GM19035 (cell line): ENCODE measurements around the gene ZNF550.
"Not testable (repeated sequence)": the region's sequence is repeated elsewhere in the genome, so short reads cannot be mapped to it uniquely, and the experiment has no call there.

Experiments
- ATAC-seq: cut with Tn5 transposase; IDR thresholded peaks from one replicate; pipeline ENCODE4 v1.9.1; 2021; ENCODE audit not compliant: unreplicated experiment

Gene ZNF550

DNA sequence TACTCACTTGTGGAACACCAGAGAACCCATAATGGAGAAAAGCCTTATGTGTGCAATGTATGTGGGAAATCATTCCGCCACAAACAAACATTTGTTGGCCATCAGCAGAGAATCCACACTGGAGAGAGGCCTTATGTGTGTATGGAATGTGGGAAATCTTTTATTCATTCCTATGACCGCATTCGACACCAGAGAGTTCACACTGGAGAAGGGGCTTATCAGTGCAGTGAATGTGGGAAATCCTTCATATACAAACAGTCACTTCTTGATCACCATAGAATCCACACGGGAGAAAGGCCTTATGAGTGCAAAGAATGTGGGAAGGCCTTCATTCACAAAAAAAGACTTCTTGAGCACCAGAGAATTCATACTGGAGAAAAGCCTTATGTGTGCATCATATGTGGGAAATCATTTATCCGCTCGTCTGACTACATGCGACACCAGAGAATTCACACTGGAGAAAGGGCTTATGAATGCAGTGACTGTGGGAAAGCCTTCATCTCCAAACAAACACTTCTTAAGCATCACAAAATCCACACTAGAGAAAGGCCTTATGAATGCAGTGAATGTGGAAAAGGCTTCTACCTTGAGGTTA lies 21.6 kb downstream of the ZNF550 start:
- ATAC-seq, result no peak

- peak; percentile 97 for ATAC-seq
Measured at GRCh38 chr19:57527136-57527881, 32.4 kb downstream of the ZNF550 start, which contains the start of gene ZNF549. Gene ZNF549, plus strand, starts transcription at chr19:57527356. Its CDS starts 218 bp downstream, at chr19:57527574.

GRCh38 chr19:57518021-57518420 lies 41.6 kb downstream of the ZNF550 start:
- not testable (repeated sequence) for ATAC-seq

DNA sequence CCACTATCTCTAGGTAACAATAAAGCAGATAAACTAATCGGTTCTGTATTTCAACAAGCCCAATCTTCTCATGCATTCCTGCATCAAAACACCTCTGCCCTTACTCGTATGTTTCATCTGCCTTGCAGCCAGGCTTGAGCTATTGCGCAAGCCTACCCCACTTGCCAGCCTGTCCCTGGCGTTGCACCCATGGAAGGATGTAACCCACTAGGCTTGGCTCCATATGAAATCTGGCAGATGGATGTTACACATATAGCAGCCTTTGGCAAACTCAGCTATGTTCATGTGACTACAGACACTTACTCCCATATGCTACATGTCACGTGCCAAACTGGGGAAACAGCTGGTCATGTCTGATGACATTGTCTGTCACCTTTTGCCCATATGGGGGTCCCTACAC lies 44.4 kb downstream of the ZNF550 start:
- no peak for ATAC-seq

DNA sequence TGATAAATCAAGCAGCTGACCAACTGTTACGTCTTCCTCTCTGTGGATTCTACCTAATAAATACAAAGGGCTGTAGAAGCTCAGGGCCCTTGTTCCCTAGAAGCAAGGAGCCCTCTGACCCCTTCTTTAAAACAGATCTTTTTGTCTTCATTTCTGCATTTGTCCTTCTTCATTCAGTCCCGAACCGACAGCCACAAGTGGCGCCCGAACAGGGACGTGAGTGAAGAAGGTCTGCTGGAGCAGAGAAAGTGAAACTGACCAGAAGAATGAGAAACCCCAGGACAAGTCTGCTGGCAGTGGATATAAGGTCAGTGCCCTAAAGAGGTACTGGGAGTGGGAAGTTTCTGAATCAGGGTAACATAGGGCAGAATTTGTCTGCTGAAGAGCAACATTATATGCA lies 46.8 kb downstream of the ZNF550 start:
- ATAC-seq, result no peak

DNA sequence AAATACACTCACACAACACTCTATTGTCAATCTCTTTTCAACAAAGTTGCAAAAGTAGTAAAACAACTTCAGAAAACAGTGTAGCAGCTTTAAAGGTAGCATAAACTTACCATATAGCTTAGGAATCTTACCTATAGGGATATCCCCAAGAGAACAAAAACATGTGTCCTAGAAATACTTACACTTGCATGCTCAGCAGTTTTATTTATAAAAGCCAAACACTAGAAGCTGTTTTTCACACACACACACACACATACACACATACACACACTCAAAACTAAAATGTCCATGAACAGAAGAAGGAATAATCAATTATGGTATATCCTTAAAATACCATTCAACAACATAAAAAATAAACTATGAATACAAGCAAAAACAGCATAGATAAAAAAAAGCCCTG lies 48.2 kb downstream of the ZNF550 start:
- no peak for ATAC-seq

- ATAC-seq, result no peak
Measured at GRCh38 chr19:57506163-57506562, 53.5 kb downstream of the ZNF550 start.

GRCh38 chr19:57500400-57500799 lies 59.3 kb downstream of the ZNF550 start:
- ATAC-seq, result not testable (repeated sequence)

- ATAC-seq, result peak; percentile 97
Measured at GRCh38 chr19:57499680-57500395, 59.8 kb downstream of the ZNF550 start, which contains the start of gene ZNF773. Gene ZNF773, plus strand, starts transcription at chr19:57499938. Its CDS starts 143 bp downstream, at chr19:57500081.

DNA sequence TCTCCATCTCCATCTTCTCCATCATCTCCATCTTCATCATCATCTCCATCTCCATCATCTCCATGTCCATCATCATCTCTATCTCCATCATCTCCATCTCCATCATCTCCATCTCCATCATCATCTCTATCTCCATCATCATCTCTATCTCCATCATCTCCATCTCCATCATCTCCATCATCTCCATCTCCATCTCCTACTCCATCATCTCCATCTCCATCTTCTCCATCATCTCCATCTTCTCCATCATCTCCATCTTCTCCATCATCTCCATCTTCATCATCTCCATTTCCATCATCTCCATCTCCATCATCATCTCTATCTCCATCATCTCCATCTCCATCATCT lies 60.4 kb downstream of the ZNF550 start:
- ATAC-seq, result not testable (repeated sequence)

GRCh38 chr19:57488299-57488644 lies 71.4 kb downstream of the ZNF550 start:
- not testable (repeated sequence) for ATAC-seq

GRCh38 chr19:57487477-57488298 lies 72.0 kb downstream of the ZNF550 start, which contains the start of gene ZNF419:
Gene ZNF419, plus strand, starts transcription at chr19:57487750. Its CDS starts 201 bp downstream, at chr19:57487951.
- peak; percentile 88 for ATAC-seq
